Endothelial cell of hepatic sinusoid (primary cell): ENCODE data around the gene MYT1.
"Not testable (repeated sequence)": the region's sequence is repeated elsewhere in the genome, so short reads cannot be mapped to it uniquely, and the experiment has no call there.

Experiments used
- in situ Hi-C: cut with HindIII; loops from 2 replicates; pipeline ENCODE4 v1.10.0; 2017; ENCODE audit warnings: low sequenced_read_pairs

Gene MYT1

GRCh38 chr20:64165866-64166600 lies 1.8 kb downstream of the MYT1 start:
- in situ Hi-C loops: no loop called here

- in situ Hi-C loops: no loop called here
These were observed 2.7 kb downstream of the MYT1 start for GRCh38 chr20:64166721-64167615.

DNA sequence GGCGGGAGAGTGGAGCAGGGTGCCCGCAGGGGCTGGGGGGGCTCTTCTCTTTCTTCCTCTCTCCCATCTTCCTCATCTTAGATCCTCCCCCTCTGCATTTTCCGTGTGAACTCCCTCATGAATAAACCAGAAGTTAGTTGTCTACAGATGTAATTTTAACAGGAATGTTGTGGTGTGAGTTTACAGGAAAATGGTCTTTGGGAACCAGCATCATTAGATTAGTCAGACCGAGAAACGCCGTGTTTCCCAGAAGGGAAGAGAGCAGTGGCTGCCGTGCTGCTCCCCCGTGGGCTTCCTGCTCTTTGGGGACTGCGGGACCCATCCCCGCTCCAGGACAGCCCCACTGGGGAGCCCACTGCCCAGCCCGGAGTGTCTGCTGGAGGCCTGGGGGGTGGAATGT lies 3.4 kb downstream of the MYT1 start:
- in situ Hi-C loops: no loop called here

DNA sequence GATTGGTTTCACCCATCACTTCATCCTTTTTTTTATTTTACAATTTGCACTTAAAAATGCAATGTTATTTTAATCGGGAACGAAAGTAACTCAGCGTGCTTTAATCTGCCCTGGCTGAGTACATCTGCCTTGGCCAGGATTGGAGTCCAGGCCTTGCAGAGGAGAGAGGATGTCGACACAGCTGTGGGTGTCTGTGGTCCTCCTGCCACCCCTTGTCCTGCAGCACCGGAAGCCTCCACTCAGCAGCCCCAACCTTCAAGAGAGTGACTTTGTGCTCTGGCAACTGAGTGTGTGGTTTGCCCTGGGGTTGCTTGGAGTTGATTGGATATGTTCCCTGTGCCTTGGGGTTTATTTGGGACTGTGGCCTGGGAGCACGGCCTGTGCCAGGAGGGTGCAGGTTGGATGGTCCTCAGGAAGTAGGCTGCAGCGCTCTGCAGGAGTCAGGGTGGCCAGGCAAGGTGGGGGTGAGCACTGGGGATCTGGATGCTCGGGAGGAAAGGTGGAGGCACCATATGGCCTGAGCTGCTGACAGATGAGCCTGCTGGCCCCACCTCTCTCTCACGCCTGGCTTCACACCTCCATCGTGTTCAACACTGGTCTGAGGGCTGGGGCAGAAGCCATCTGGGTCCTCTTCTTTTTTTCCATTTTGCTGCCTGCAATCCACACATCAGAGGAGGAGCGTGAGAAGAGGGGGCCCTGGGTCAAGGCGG lies 4.3 kb downstream of the MYT1 start:
- in situ Hi-C loops: no loop called here

- in situ Hi-C loops: no loop called here
These were observed 4.9 kb downstream of the MYT1 start for GRCh38 chr20:64169091-64169560.

- in situ Hi-C loops: no loop called here
These were observed 7.0 kb downstream of the MYT1 start for GRCh38 chr20:64171211-64171610.

- in situ Hi-C loops: no loop called here
These were observed 8.9 kb downstream of the MYT1 start for GRCh38 chr20:64173116-64173515.

GRCh38 chr20:64176551-64176950 lies 12.3 kb downstream of the MYT1 start:
- in situ Hi-C loops: no loop called here

DNA sequence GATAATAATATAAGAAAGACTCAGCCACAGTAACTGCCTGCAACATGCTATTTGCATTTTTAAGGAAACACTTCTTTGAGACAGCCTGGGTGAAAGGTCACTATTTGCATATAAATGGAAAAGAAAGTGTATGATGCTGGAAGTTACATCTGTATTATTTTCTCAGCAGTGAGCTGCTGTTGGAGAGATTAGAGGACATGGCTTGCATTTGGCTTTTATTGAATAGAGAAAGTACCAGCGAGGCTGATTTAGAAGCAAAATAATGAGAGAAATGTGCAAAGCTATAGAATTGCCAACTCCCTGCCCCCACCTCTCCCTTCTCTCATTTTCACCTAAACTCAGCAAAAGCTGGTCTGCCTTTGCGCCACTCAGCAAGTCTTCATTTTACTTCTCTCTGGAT lies 12.7 kb downstream of the MYT1 start:
- in situ Hi-C loops: no loop called here

- in situ Hi-C loops: no loop called here
These were observed 13.1 kb downstream of the MYT1 start for GRCh38 chr20:64177384-64177783.

- in situ Hi-C loops: no loop called here
These were observed 13.5 kb downstream of the MYT1 start for GRCh38 chr20:64177787-64178186.

- in situ Hi-C loops: not testable (repeated sequence)
These were observed 14.7 kb downstream of the MYT1 start for GRCh38 chr20:64178925-64179324.

- in situ Hi-C loops: no loop called here
These were observed 15.6 kb downstream of the MYT1 start for GRCh38 chr20:64179805-64180204.

- in situ Hi-C loops: no loop called here
These were observed 16.4 kb downstream of the MYT1 start for GRCh38 chr20:64180673-64181072.

GRCh38 chr20:64181391-64181790 lies 17.1 kb downstream of the MYT1 start:
- in situ Hi-C loops: no loop called here

- in situ Hi-C loops: no loop called here
These were observed 18.1 kb downstream of the MYT1 start for GRCh38 chr20:64182146-64182865.

DNA sequence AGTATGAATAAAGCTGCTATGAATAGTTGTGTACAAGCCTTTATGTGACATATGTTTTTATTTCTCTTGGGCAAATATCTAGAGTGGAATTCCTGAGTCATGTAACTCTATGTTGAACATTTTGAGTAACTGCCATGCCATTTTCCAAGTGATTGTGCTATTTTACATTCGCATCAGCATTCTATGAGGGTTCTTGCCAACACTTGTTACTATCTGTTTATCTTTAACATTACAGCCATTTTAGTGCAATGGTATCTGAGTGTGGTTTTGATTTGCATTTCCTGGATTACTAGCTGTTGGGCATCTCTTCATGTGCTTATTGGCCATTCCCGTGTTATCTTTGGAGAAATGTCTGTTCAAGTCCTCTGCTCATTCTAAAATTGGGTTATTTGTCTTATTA lies 19.1 kb downstream of the MYT1 start:
- in situ Hi-C loops: no loop called here

DNA sequence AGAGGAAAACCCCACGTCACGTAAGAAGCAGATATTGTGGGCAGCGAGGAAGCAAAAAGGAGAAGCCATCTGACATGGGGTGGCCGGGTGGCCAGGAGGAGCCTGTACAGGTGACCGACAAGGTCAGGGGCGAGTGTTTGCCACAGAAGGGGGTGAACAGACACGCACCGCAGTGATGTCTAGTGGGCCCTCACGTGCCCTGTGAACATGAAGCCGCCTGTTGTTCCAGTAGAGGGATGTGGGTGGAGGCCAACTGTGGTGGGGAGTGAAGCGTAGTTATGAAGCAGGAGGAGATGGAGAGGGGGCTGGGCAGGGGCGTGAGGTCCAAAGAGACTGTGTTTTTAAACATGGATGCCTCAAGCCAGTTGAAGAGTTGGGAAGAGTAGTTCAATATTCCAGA lies 20.5 kb downstream of the MYT1 start:
- in situ Hi-C loops: no loop called here

GRCh38 chr20:64185276-64185900 lies 21.1 kb downstream of the MYT1 start:
- in situ Hi-C loops: no loop called here

- in situ Hi-C loops: no loop called here
These were observed 21.9 kb downstream of the MYT1 start for GRCh38 chr20:64186071-64186598.
